ENCODE data around the gene PTPRN2.

- TF ChIP-seq CTCF (IDR thresholded peaks at IDR 0.05) (no peak), EP300 (IDR thresholded peaks at IDR 0.05) (no peak), POLR2A (IDR thresholded peaks at IDR 0.05) (no peak)
Observed at GRCh38 chr7:158264881-158265742, 322.5 kb downstream of the PTPRN2 start.
